ENCODE results near the gene HSD11B2. TPM values are rescaled to one million over a fixed set of nuclear protein-coding genes. Genes with fewer than 3 reads are reported as not detected.

The HSD11B2 gene
- total and polyA plus RNA-seq, 10 of the 15 experiments (the other 5 are each of a cell fraction or from before 2014, with no cell fraction given): 0.09 to 0.34 (median 0.21) TPM; not detected in 2

GRCh38 chr16:67482233-67482924, 51.5 kb downstream of the HSD11B2 start:
- intact Hi-C loops (cut with micrococcal nuclease; ENCODE audit: unreplicated experiment): no loop called here
- WGBS (ENCODE audit: insufficient coverage, insufficient replicate concordance, low lambda C conversion rate, missing lambda C conversion rate): 24% methylated on average over 25 of the region's 25 CpGs

More at GRCh38 chr16:67482233-67482924, 51.5 kb downstream of the HSD11B2 start:
- H3K4me1 ChIP-seq (ENCODE audit: control insufficient read depth, insufficient read depth, low read length): peaks cover 14% of the 10 kb centered on the region
- H3K27me3 ChIP-seq (replicated peaks in 1 of 2; ENCODE audit: control insufficient read depth in 2 of 2, insufficient read depth in 2 of 2, low read length in 1 of 2): no peaks in the 10 kb centered on the region
- ChIA-PET CTCF (interaction anchor here (0.5 to 8.2 kb wide), 9 partner anchors 9 to 1295 kb away, joined by 3 to 252 read pairs (median 10); partner anchors contain the start of gene CARMIL2), RAD21 (ENCODE audit: unreplicated experiment) (interaction anchor here (1.3 to 4.6 kb wide), 5 partner anchors 9 to 178 kb away, joined by 6 to 69 read pairs (median 9); partner anchors contain the start of genes ACD and PARD6A), SMC1A (ENCODE audit: uncharacterized antibody, unreplicated experiment) (interaction anchor here (0.7 to 7.0 kb wide), 7 partner anchors 9 to 235 kb away, joined by 3 to 88 read pairs (median 8); no protein-coding TSS in a partner anchor), POLR2A (interaction anchor here (1.1 to 1.3 kb wide), 2 partner anchors 10 to 32 kb away, joined by 3 to 4 read pairs; no protein-coding TSS in a partner anchor)
- FAIRE-seq (no peak), ATAC-seq (no peak), DNase-seq (ENCODE audit: low read depth, low spot score) (no peak)
- H3K79me2 ChIP-seq (ENCODE audit: control insufficient read depth, insufficient read depth, low read length): peaks cover 47% of the 10 kb centered on the region
- peak; percentile 62; the same call in 1 of the 2 replicates for TF ChIP-seq MLLT1 (IDR thresholded peaks at IDR 0.05)
- no peak for TF ChIP-seq KLF5 (IDR thresholded peaks at IDR 0.05; ENCODE audit: partially characterized antibody)
- no peak for TF ChIP-seq BACH1 (IDR thresholded peaks at IDR 0.05; ENCODE audit: borderline replicate concordance)
- H3K9ac ChIP-seq (ENCODE audit: control insufficient read depth, insufficient read depth, low read length): peak overlapping the region; percentile 89
- H3K4me2 ChIP-seq (ENCODE audit: control insufficient read depth, insufficient read depth): peak overlapping the region; percentile 95
- BruUV-seq (replicated peaks): no TSS peak
- H3K4me3 ChIP-seq: peak overlapping the region; percentile 84
- in situ Hi-C loops (cut with MboI): loop anchor here (5.0 kb wide), 1 partner anchor 35 kb away; no protein-coding TSS in a partner anchor
- H3K9me3 ChIP-seq (replicated peaks; ENCODE audit: control insufficient read depth, insufficient read depth, low read length): no peaks in the 10 kb centered on the region
- H3K36me3 ChIP-seq (ENCODE audit: control insufficient read depth in 2 of 2, insufficient read depth in 2 of 2, low read length in 1 of 2): no peaks in the 10 kb centered on the region
- H2AFZ ChIP-seq (ENCODE audit: control insufficient read depth, low read depth, low read length): peak overlapping the region; percentile 73; the same call in 1 of the 2 replicates
- peak overlapping the region; percentile 86 for H3K27ac ChIP-seq (ENCODE audit: control insufficient read depth, insufficient read depth)
- H4K20me1 ChIP-seq (ENCODE audit: control insufficient read depth, insufficient read depth): no peaks in the 10 kb centered on the region
